ENCODE measurements around the gene PIK3C2A.

Gene PIK3C2A

GRCh38 chr11:17161515-17161914 is 46.3 kb downstream of the PIK3C2A start:
- no peak for DNase-seq

- no peak for DNase-seq
Observed at GRCh38 chr11:17159441-17159840, 48.3 kb downstream of the PIK3C2A start.
